ENCODE data around the gene GLRX2. TPM values are rescaled to one million over a fixed set of nuclear protein-coding genes. Genes with fewer than 3 reads are reported as not detected.

GLRX2 gene
- total and polyA plus RNA-seq, 4 donors, result 3.1 to 25.8 (median 7.8) TPM

GRCh38 chr1:193090865-193091264, 14.3 kb downstream of the GLRX2 start:
- Histone ChIP-seq H3K4me1 (ENCODE audit: control insufficient read depth in 4 of 4, insufficient read depth in 4 of 4, low read length in 3 of 4) (no peaks in the 10 kb centered on the region), H3K27me3 (ENCODE audit: control insufficient read depth in 4 of 4, insufficient read depth in 4 of 4, low read length in 3 of 4) (no peaks in the 10 kb centered on the region), H3K9me3 (ENCODE audit: control insufficient read depth in 4 of 4, low read length in 3 of 4) (no peaks in the 10 kb centered on the region), H3K4me3 (ENCODE audit: low read depth in 1 of 3, low read length in 3 of 3) (no peak overlapping the region), H3K9ac (ENCODE audit: low read depth in 1 of 2, low read length in 2 of 2) (no peak overlapping the region), H3K36me3 (ENCODE audit: control insufficient read depth in 4 of 4, insufficient read depth in 3 of 4, low read depth in 1 of 4, low read length in 3 of 4) (peaks cover 2 to 16% (median 12%) of the 10 kb centered on the region in 4 donors), H3K27ac (ENCODE audit: low read depth in 1 of 2, low read length in 2 of 2) (no peak overlapping the region)
- DNase-seq (ENCODE audit: low spot score), result no peak
- WGBS, result 59% methylated on average over 1 of the region's 1 CpG
- TF ChIP-seq FOXA2 (IDR thresholded peaks at IDR 0.05) (no peak), GABPA (IDR thresholded peaks at IDR 0.05 in 1 of 2, conservative IDR thresholded peaks at IDR 0.05 in 1 of 2) (no peak), TAF1 (conservative IDR thresholded peaks at IDR 0.05) (no peak), HNF4A (conservative IDR thresholded peaks at IDR 0.05) (no peak), RXRA (IDR thresholded peaks at IDR 0.05) (no peak), ATF3 (IDR thresholded peaks at IDR 0.05) (no peak), SP1 (IDR thresholded peaks at IDR 0.05) (no peak), NR2F2 (IDR thresholded peaks at IDR 0.05) (no peak)

- no peak for DNase-seq (ENCODE audit: low spot score)
- 75% methylated on average over 3 of the region's 3 CpGs for WGBS
- H3K36me3 ChIP-seq (ENCODE audit: control insufficient read depth in 4 of 4, insufficient read depth in 3 of 4, low read depth in 1 of 4, low read length in 3 of 4), result peaks cover 0 to 19% (median 13%) of the 10 kb centered on the region in 4 donors
- no peaks in the 10 kb centered on the region for H3K9me3 ChIP-seq (ENCODE audit: control insufficient read depth in 4 of 4, low read length in 3 of 4)
- no peaks in the 10 kb centered on the region for H3K4me1 ChIP-seq (ENCODE audit: control insufficient read depth in 4 of 4, insufficient read depth in 4 of 4, low read length in 3 of 4)
- no peaks in the 10 kb centered on the region for H3K27me3 ChIP-seq (ENCODE audit: control insufficient read depth in 4 of 4, insufficient read depth in 4 of 4, low read length in 3 of 4)
- no peak overlapping the region for H3K4me3 ChIP-seq (ENCODE audit: low read depth in 1 of 3, low read length in 3 of 3)
- H3K9ac ChIP-seq (ENCODE audit: low read depth in 1 of 2, low read length in 2 of 2), result no peak overlapping the region
- no peak for TF ChIP-seq NR2F2 (IDR thresholded peaks at IDR 0.05)
- no peak for TF ChIP-seq REST (IDR thresholded peaks at IDR 0.05)
- TF ChIP-seq FOXA1 (IDR thresholded peaks at IDR 0.05), result no peak
- TF ChIP-seq HNF4G (IDR thresholded peaks at IDR 0.05), result no peak
- TF ChIP-seq YY1 (IDR thresholded peaks at IDR 0.05), result no peak
- TF ChIP-seq HNF4A (conservative IDR thresholded peaks at IDR 0.05), result no peak
- no peak overlapping the region for H3K27ac ChIP-seq (ENCODE audit: low read depth in 1 of 2, low read length in 2 of 2)
Measured at GRCh38 chr1:193087893-193088292, 17.3 kb downstream of the GLRX2 start.

GRCh38 chr1:193086342-193086741, 18.9 kb downstream of the GLRX2 start:
- no peaks in the 10 kb centered on the region for H3K9me3 ChIP-seq (ENCODE audit: control insufficient read depth in 4 of 4, low read length in 3 of 4)
- H3K36me3 ChIP-seq (ENCODE audit: control insufficient read depth in 4 of 4, insufficient read depth in 3 of 4, low read depth in 1 of 4, low read length in 3 of 4), result peaks cover 0 to 31% (median 20%) of the 10 kb centered on the region in 4 donors
- no peak overlapping the region for H3K9ac ChIP-seq (ENCODE audit: low read depth in 1 of 2, low read length in 2 of 2)
- TF ChIP-seq TAF1 (conservative IDR thresholded peaks at IDR 0.05), result no peak
- no peak for TF ChIP-seq GABPA (IDR thresholded peaks at IDR 0.05 in 1 of 2, conservative IDR thresholded peaks at IDR 0.05 in 1 of 2)
- TF ChIP-seq NR2F2 (IDR thresholded peaks at IDR 0.05), result no peak
- H3K4me1 ChIP-seq (ENCODE audit: control insufficient read depth in 4 of 4, insufficient read depth in 4 of 4, low read length in 3 of 4), result no peaks in the 10 kb centered on the region
- no peaks in the 10 kb centered on the region for H3K27me3 ChIP-seq (ENCODE audit: control insufficient read depth in 4 of 4, insufficient read depth in 4 of 4, low read length in 3 of 4)
- no peak overlapping the region for H3K4me3 ChIP-seq (ENCODE audit: low read depth in 1 of 3, low read length in 3 of 3)
- no peak for DNase-seq (ENCODE audit: low spot score)
- WGBS, result 96% methylated on average over 3 of the region's 3 CpGs
- no peak overlapping the region for H3K27ac ChIP-seq (ENCODE audit: low read depth in 1 of 2, low read length in 2 of 2)

Data from liver (tissue), 9 donors.